GM12878 (cell line): Measurements from ENCODE around the gene TMEM167B. TPM values are rescaled to one million over a fixed set of nuclear protein-coding genes. Genes with fewer than 3 reads are reported as not detected.
A peak's percentile ranks its signal among the peaks of the same experiment; 100 is the strongest.

Source experiments
- ATAC-seq: fragments of 200-7000 bp; cut with Tn5 transposase; 3 replicates; pipeline ENCODE4 v1.9.1; 2020; ENCODE audit warnings: mild to moderate bottlenecking, moderate library complexity
- BruUV-seq: library from RNA; stranded (reverse); fragments of 400-500 nt; replicated peaks from 2 replicates; lab custom pipeline; 2021; lab: Mats Ljungman, UMichigan
- CTCF ChIA-PET: fragments of 300-600 bp; sonication (Branson Sonifier 250); formaldehyde crosslinking; extraction: SDS; loops from one replicate; lab custom pipeline; 2021; ENCODE audit warnings: inconsistent platforms; lab: Yijun Ruan, JAX
- POLR2A ChIA-PET: fragments of 350-600 bp; formaldehyde crosslinking; extraction: SDS; loops from one replicate; lab custom pipeline; 2021; ENCODE audit warnings: inconsistent platforms; lab: Charles Lee
- RAD21 ChIA-PET: fragments of 300-600 bp; sonication (Branson Sonifier 250); formaldehyde crosslinking; loops from one replicate; lab custom pipeline; 2023; ENCODE audit warnings: antibody characterized with exemption; ENCODE audit not compliant: unreplicated experiment; lab: Charles Lee
- SMC1A ChIA-PET: fragments of 300-600 bp; sonication (Branson Sonifier 250); formaldehyde crosslinking; loops from one replicate; lab custom pipeline; 2023; ENCODE audit not compliant: unreplicated experiment, uncharacterized antibody; lab: Charles Lee
- DNase-seq: peaks from one replicate; pipeline ENCODE4 v3.0.0-alpha.2; 2011; ENCODE audit warnings: low read depth, low spot score
- FAIRE-seq: peaks from 3 replicates; lab custom pipeline; 2011; peaks lifted over from hg19 to GRCh38; lab: Jason Lieb, UNC
- H2AFZ ChIP-seq: 2 replicates; pipeline ENCODE4 v1.6.0; 2011; ENCODE audit warnings: low read depth, low read length, control low read depth; ENCODE audit not compliant: control insufficient read depth
- H3K27ac ChIP-seq: 2 replicates; pipeline ENCODE4 v1.5.1; 2011; ENCODE audit warnings: control low read depth; ENCODE audit not compliant: control insufficient read depth, insufficient read depth
- H3K27me3 ChIP-seq, 2 experiments: replicated peaks in 1 of 2; 2 replicates each; pipeline versions ENCODE4 v1.6.0 to v1.6.1; 2011; ENCODE audit warnings: low read length in 1 of 2; ENCODE audit not compliant: control insufficient read depth in 2 of 2, insufficient read depth in 2 of 2
- H3K36me3 ChIP-seq, 2 experiments: 2 replicates each; pipeline ENCODE4 v1.5.1; 2011; ENCODE audit warnings: low read length in 1 of 2; ENCODE audit not compliant: control insufficient read depth in 2 of 2, insufficient read depth in 2 of 2
- H3K4me1 ChIP-seq: 2 replicates; pipeline ENCODE4 v1.6.1; 2011; ENCODE audit warnings: mild to moderate bottlenecking, low read length, moderate library complexity, mixed read lengths; ENCODE audit not compliant: control insufficient read depth, insufficient read depth
- H3K4me2 ChIP-seq: 2 replicates; pipeline ENCODE4 v1.6.0; 2011; ENCODE audit warnings: control low read depth; ENCODE audit not compliant: control insufficient read depth, insufficient read depth
- H3K4me3 ChIP-seq: fragments of 200-600 bp; sonication (generic); 2 replicates; pipeline ENCODE4 v1.5.1; 2016
- H3K79me2 ChIP-seq: 2 replicates; pipeline ENCODE4 v1.6.0; 2011; ENCODE audit warnings: low read length; ENCODE audit not compliant: control insufficient read depth, insufficient read depth
- H3K9ac ChIP-seq: 2 replicates; pipeline ENCODE4 v1.8.0; 2011; ENCODE audit warnings: low read length, control low read depth, mixed read lengths; ENCODE audit not compliant: control insufficient read depth, insufficient read depth
- H3K9me3 ChIP-seq: replicated peaks from 3 replicates; pipeline ENCODE4 v1.5.1; 2011; ENCODE audit warnings: mild to moderate bottlenecking, low read length; ENCODE audit not compliant: control insufficient read depth, insufficient read depth
- H4K20me1 ChIP-seq: 2 replicates; pipeline ENCODE4 v1.6.0; 2011; ENCODE audit not compliant: control insufficient read depth, insufficient read depth
- CBX3 ChIP-seq: fragments of 200-600 bp; sonication (generic); IDR thresholded peaks from 2 replicates; pipeline ENCODE4 v1.6.1; 2016; ENCODE audit warnings: low read depth, borderline replicate concordance
- CBX5 ChIP-seq: sonication (generic); IDR thresholded peaks from 2 replicates; pipeline ENCODE4 v1.6.1; 2016; ENCODE audit warnings: low read depth, moderate library complexity, mild to moderate bottlenecking, inconsistent platforms
- CREM ChIP-seq: IDR thresholded peaks from 2 replicates; pipeline ENCODE4 v1.6.1; 2014; ENCODE audit warnings: antibody characterized with exemption, low read depth
- CUX1 ChIP-seq: IDR thresholded peaks from 2 replicates; pipeline ENCODE4 v1.6.1; 2012; ENCODE audit warnings: improper control_type of control experiment, low read depth, low read length; ENCODE audit not compliant: insufficient replicate concordance
- E2F8 ChIP-seq: fragments of 450-650 bp; IDR thresholded peaks from 2 replicates; pipeline ENCODE4 v1.6.1; 2018; ENCODE audit warnings: mild to moderate bottlenecking, low read depth, moderate library complexity; ENCODE audit not compliant: partially characterized antibody
- E4F1 ChIP-seq: fragments of 450-650 bp; IDR thresholded peaks from 2 replicates; pipeline ENCODE4 v1.6.1; 2018; ENCODE audit warnings: borderline replicate concordance, mild to moderate bottlenecking; ENCODE audit not compliant: partially characterized antibody
- EP300 ChIP-seq, 2 experiments: fragments of 150-350 bp in 1 of 2; IDR thresholded peaks; 2 replicates each; pipeline ENCODE4 v1.6.1; 2011 to 2012; ENCODE audit warnings: low read depth in 2 of 2, low read length in 2 of 2, borderline replicate concordance in 1 of 2, improper control_type of control experiment in 1 of 2, inconsistent platforms in 1 of 2; ENCODE audit not compliant: control insufficient read depth in 1 of 2
- IKZF1 ChIP-seq: fragments of 450-650 bp; conservative IDR thresholded peaks from 2 replicates; pipeline ENCODE4 v1.6.1; 2017; ENCODE audit warnings: antibody characterized with exemption, mild to moderate bottlenecking
- MLLT1 ChIP-seq: fragments of 450-650 bp; IDR thresholded peaks from 2 replicates; pipeline ENCODE4 v1.6.1; 2016; ENCODE audit warnings: mild to moderate bottlenecking
- RAD21 ChIP-seq: IDR thresholded peaks from 2 replicates; pipeline ENCODE4 v1.6.1; 2011; ENCODE audit warnings: mild to moderate bottlenecking, low read depth, low read length, moderate library complexity; ENCODE audit not compliant: insufficient read depth
- WGBS: methylation state at CpG from one replicate; pipeline ENCODE4 v1.1.6; 2016; ENCODE audit warnings: low lambda C conversion rate; ENCODE audit not compliant: insufficient replicate concordance, insufficient coverage; ENCODE audit errors: missing lambda C conversion rate; 5-methylcytosine and 5-hydroxymethylcytosine counted together
- in situ Hi-C: fragments of 300-500 bp; cut with MboI; formaldehyde crosslinking; loops from 9 replicates; pipeline ENCODE4 v1.14.3; 2018; ENCODE audit warnings: mixed read lengths
- intact Hi-C: fragments of 100-400 bp; cut with micrococcal nuclease; formaldehyde crosslinking; loops from one replicate; pipeline ENCODE4 v1.14.2; 2022; ENCODE audit not compliant: unreplicated experiment
- polyA plus RNA-seq, 11 experiments: library from polyadenylated mRNA; depleted of rRNA in 4 of 11; unstranded in 6 of 11; stranded (reverse) in 5 of 11; fragments of >200 nt; fragmentation: Nextera tagmentation in 4 of 11; fragmentation: Illumina TruSeq in 1 of 11; extraction: Ambion mirVana in 4 of 11; extraction: Trizol in 1 of 11; gene quantifications; 1 replicate in 1 of 11; 2 replicates in 10 of 11; pipeline versions ENCODE4 v1.2.1 to v1.2.3, GENCODE V29; 2011 to 2016; ENCODE audit warnings: inconsistent platforms in 2 of 11, missing spikeins in 2 of 11, low read depth in 1 of 11
- total RNA-seq, 4 experiments: library from RNA; depleted of rRNA in 3 of 4; stranded (reverse); fragments of >200 nt in 3 of 4; fragmentation: Illumina TruSeq in 1 of 4; extraction: Trizol in 1 of 4; gene quantifications; 2 replicates each; pipeline versions ENCODE4 v1.2.1 to v1.2.3, GENCODE V29; 2013 to 2021

Gene TMEM167B
- total and polyA plus RNA-seq, 10 of the 15 experiments (the other 5 are each of a cell fraction or from before 2014, with no cell fraction given): 15.6 to 26.1 (median 21.1) TPM

- no peaks in the 10 kb centered on the region for H3K36me3 ChIP-seq
- H3K27me3 ChIP-seq: no peaks in the 10 kb centered on the region
- no TSS peak for BruUV-seq
- no peak overlapping the region for H3K27ac ChIP-seq
- no peak overlapping the region for H3K9ac ChIP-seq
- FAIRE-seq (no peak), DNase-seq (no peak), ATAC-seq (peak; percentile 51)
- ChIA-PET POLR2A (interaction anchor here (0.5 to 0.6 kb wide), 2 partner anchors 64 to 351 kb away, joined by 4 to 5 read pairs; no protein-coding TSS in a partner anchor), RAD21 (interaction anchor here (1.1 to 1.4 kb wide), 3 partner anchors 15 to 32 kb away, joined by 3 read pairs; no protein-coding TSS in a partner anchor), CTCF (interaction anchor here (1.2 to 3.4 kb wide), 5 partner anchors 16 to 70 kb away, joined by 3 to 24 read pairs (median 5); a partner anchor contains a TSS), SMC1A (interaction anchor here (0.6 to 1.4 kb wide), 10 partner anchors 8 to 1268 kb away, joined by 3 to 4 read pairs (median 3); no protein-coding TSS in a partner anchor)
- H3K79me2 ChIP-seq: no peaks in the 10 kb centered on the region
- intact Hi-C loops (no loop called here), in situ Hi-C loops (no loop called here)
- peaks cover 10% of the 10 kb centered on the region for H3K4me1 ChIP-seq
- H3K4me2 ChIP-seq: no peak overlapping the region
- WGBS: 31% methylated on average over 2 of the region's 2 CpGs
- H2AFZ ChIP-seq: no peak overlapping the region; the same call in 1 of the 2 replicates
- no peak overlapping the region for H3K4me3 ChIP-seq
- H3K9me3 ChIP-seq: no peaks in the 10 kb centered on the region
- no peaks in the 10 kb centered on the region for H4K20me1 ChIP-seq
- no peak for TF ChIP-seq CREM
- TF ChIP-seq IKZF1: no peak
- TF ChIP-seq E4F1: no peak
- TF ChIP-seq E2F8: no peak
- TF ChIP-seq CBX5: no peak
- TF ChIP-seq RAD21: no peak
- TF ChIP-seq MLLT1: no peak
- no peak for TF ChIP-seq CUX1
- TF ChIP-seq CBX3: no peak
- no peak for TF ChIP-seq EP300 (IDR thresholded peaks at IDR 0.05; ENCODE audit: borderline replicate concordance in 1 of 2, control insufficient read depth in 1 of 2, low read depth in 2 of 2, low read length in 2 of 2)
Observed at GRCh38 chr1:109131059-109131458, 40.5 kb downstream of the TMEM167B start.
